NCI-H1417 treated with DMSO at 0.1 percent for 48 hours (cell line): ENCODE measurements around the gene ORAI1.
"Not testable (repeated sequence)": the region's sequence is repeated elsewhere in the genome, so short reads cannot be mapped to it uniquely, and the experiment has no call there.

Experiments used
- DNase-seq: peaks from one replicate; lab custom pipeline; 2025; lab: John Stamatoyannopoulos, UW

The ORAI1 gene

DNA sequence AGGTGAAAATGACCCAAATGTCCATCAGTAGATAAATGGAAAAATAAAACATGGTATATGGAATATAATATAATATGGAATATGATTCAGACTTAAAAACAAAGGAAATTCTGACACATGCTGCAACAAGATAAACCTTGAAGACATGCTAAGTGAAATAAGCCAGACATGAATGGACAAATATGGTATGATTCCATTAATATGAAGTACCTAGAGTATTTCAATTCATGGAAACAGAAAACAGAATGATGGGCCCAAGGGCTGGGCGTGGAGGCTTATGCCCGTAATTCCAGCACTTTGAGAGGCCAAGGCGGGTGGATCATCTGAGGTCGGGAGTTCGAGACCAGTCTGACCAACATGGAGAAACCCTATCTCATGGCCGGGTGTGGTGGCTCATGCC, 22.7 kb upstream of the ORAI1 start:
- DNase-seq, result no peak

GRCh38 chr12:121608301-121608700, 18.0 kb upstream of the ORAI1 start:
- DNase-seq, result no peak

- no peak for DNase-seq
Measured at GRCh38 chr12:121610239-121611149, 15.8 kb upstream of the ORAI1 start.

DNA sequence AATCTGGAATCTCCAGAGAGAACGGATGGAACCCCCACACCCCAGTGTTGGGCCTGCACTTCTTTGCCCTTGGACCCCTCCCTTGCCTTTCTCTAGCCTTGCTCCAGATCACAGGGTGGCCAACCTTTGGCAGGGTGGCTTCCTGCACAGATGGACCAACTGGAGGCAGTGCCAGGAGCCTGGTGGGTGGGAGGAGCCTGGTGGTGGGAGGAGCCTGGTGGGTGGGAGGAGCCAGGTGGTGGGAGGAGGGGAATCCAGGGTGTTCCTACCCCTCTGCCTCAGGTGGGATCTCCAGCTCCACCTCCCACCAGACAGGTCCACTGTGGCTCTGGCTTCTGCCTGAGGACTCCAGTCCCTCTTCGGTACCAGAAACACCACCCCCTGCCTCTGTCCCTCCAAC, 15.0 kb upstream of the ORAI1 start:
- no peak for DNase-seq

DNA sequence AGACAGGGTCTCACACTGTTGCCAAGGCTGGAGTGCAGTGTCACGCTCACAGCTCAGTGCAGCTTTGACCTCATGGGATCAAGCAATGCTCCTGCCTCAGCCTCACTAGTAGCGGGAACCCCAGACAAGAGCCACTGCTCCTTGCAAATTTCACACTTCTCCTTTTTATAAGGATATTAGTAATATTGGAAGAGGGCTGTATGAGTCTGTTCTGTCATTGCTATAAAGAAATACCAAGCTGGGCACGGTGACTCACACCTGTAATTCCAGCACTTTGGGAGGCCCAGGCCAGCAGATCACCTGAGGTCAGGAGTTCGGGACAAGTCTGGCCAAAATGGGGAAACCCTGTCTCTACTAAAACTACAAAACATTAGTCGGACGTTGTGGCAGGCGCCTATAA, 12.9 kb upstream of the ORAI1 start:
- no peak for DNase-seq

DNA sequence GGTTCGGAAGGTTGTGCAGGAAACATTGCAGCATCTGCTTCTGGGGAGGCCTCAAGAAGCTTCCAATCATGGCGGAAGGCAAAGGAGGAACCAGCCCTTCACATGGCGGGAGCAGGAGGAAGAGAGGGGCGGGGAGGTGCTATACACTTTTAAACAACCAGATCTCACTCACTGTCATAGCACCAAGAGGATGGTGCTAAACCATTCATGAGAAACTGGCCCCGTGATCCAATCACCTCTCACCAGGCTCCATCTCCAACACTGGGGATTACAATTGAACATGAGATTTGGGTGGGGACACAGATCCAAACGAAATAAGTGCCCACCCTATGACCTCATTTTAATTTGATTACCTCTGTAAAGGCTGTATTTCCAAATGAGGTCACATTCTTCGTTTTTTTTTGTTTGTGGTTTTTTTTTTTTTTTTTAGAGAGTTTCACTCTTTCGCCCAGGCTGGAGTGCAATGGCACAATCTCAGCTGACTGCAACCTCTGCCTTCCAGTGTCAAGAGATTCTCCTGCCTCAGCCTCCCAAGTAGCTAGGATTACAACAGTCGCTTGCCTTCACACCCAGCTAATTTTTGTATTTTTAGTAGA, 11.4 kb upstream of the ORAI1 start:
- no peak for DNase-seq

- no peak for DNase-seq
Measured at GRCh38 chr12:121618659-121619233, 7.6 kb upstream of the ORAI1 start.

GRCh38 chr12:121620333-121620891, 5.9 kb upstream of the ORAI1 start:
- DNase-seq, result no peak

DNA sequence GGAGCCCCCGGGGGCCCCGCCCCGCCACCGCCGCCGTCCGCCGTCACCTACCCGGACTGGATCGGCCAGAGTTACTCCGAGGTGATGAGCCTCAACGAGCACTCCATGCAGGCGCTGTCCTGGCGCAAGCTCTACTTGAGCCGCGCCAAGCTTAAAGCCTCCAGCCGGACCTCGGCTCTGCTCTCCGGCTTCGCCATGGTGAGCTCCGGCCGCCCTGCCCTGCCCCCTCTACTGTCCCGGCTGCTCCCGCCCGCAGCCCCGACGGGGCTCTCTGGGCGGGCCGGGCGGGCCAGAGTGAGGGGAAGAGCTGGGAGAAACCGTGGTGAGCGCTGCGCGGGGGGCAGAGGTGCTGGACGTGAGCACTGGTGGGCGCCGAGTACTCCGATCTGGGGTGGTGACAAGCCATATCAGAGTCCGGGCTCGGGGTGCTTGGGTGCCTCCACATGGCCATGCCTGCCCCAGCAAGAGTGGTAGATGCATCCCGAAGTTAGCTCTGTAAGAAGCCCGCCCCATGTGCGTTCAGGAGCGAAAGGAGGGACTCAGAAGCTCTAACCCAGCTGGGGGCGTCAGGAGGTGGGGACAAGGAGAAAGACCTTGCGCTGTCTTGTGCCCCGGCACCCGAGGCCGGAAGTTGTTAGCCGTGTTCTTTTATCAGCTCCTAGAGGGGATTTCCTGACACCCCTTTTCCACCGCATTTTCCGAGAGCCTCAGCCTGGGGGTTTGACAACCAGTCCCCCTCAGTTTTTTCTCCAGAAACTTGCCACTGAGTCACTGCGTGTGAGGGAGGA, 717 bp downstream of the ORAI1 start:
- no peak for DNase-seq

- DNase-seq, result no peak
Measured at GRCh38 chr12:121628037-121628436, 1.7 kb downstream of the ORAI1 start.

GRCh38 chr12:121628536-121628935, 2.2 kb downstream of the ORAI1 start:
- no peak for DNase-seq

DNA sequence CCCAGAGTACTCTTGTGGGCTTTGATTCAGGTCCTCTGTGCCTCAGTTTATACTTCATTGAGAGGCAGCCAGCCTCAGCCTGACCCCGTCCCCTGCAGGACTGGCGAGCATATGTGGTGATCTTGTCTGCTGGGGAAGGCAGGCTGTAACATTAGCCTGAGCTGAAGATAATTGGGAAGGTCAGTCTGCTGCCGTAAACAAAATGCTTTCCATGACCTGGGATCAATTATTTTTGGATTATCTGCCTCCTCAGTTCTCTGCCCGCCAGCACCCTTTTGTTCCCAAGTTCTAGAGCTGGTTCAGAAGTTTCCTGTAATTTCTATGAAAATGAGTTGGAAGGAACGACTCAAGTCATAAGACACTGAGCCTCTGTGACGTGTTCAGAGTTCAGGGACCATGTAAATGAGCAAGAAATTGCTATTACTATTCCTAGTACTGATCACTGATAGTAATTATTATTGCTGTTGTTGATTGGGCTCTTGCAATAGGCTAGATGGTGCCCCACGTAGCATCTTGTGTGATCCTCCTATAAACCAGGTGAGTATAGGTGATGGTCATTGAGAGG, 4.5 kb downstream of the ORAI1 start:
- no peak for DNase-seq

DNA sequence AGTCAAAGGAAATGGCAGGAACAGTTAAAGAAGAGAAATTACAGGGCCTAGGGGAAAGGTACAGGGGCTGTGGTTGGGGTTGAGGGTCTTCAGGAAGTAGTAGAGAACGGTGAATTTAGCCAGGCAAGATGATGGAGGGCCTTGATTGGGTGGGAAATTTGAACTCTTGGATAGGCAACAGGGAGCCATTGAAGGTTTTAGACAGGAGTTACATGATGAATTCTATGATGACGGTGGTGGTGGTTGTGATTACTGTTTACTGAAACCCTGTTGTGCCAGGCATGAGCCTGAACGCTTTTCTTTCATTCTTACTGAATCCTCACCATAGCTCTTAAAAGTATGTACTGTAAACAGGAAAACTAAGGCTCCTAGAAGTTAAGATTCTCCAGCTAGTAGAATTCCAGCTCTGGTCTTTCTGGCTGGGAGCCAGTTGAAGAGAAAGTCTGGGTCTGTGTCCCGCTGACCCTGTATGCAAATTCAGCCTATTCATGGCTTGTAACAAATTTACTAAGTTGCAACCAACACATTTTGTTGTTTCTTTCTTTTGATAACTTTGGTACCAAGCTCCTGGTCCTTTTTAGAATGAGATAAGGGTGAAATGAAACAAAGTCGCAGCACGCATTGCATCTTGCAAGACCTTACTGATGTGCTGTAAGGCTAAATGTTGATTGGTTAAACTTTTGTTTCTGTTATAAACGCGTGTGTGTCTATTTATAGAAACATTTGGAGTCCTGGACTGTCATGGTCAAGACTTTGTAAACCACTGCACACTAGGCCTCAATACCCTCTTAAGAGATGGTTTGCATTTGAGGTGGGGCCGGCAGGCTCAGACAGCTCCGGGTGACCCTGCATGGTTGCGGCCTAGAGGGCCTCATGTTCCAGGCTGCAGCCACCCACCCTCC, 6.0 kb downstream of the ORAI1 start:
- DNase-seq, result no peak

DNA sequence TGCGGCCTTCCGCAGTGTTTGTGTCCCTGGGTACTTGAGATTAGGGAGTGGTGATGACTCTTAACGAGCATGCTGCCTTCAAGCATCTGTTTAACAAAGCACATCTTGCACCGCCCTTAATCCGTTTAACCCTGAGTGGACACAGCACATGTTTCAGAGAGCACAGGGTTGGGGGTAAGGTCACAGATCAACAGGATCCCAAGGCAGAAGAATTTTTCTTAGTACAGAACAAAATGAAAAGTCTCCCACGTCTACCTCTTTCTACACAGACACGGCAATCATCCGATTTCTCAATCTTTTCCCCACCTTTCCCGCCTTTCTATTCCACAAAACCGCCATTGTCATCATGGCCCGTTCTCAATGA, 7.5 kb downstream of the ORAI1 start:
- not testable (repeated sequence) for DNase-seq

DNA sequence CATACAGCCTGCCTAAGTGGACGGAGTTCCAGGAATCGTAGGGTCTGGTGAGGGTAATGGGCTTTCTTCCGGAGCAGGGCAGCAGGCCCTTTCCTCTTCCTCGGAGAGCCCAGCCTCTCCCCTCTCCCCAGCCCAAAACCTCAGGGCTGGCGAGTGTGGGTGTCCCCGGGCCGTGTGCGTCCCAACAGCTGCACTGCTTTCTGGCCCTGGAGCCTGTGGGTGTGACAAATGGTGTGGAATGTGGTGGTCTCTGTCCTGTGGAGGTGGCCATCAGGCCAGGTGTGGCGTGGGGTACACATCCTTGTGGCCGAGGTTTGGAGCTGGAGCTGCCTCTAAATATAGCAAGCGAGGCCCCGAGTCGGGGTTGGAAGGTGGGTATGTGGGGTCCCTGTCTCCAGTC, 8.5 kb downstream of the ORAI1 start:
- no peak for DNase-seq

- DNase-seq, result no peak
Measured at GRCh38 chr12:121637231-121637914, 11.0 kb downstream of the ORAI1 start.

- DNase-seq, result no peak
Measured at GRCh38 chr12:121638298-121639202, 12.2 kb downstream of the ORAI1 start.

DNA sequence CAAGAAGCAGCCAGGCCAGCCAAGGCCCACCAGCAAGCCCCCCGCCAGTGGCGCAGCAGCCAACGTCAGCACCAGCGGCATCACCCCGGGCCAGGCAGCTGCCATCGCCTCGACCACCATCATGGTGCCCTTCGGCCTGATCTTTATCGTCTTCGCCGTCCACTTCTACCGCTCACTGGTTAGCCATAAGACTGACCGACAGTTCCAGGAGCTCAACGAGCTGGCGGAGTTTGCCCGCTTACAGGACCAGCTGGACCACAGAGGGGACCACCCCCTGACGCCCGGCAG, 15.0 kb downstream of the ORAI1 start:
- no peak for DNase-seq

DNA sequence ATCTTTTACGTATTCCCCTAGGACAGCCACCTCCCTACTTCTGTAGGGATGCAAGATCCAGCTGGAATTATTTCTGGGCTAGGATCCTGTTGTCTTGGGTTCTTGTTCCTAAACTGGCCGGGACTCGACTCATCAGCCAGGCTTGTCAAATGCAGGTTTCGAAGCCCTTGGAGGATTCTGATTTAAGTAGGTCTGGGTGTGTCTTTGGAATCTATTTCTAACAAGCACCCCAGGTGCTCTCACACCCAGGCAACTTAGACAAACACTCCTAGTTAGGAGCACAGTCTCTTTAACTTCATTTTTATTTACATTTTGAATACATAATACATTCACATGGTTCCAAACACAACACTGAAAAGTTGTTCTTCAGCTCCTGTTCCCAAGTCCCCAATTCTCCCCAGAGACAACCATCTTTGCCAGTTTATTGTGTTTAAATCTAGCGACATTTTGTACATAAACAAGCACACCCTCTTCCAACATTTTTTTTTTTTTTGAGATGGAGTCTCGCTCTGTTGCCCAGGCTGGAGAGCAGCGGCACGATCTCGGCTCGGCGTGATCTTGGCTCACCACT, 22.2 kb downstream of the ORAI1 start:
- DNase-seq, result no peak
